Stimulated activated naive CD4-positive, alpha-beta T cell treated with Interleukin-2 at 50 U/mL for 16 hours (primary cell): Measurements from ENCODE around the gene SLC35G6.
"Not testable (repeated sequence)": the region's sequence is repeated elsewhere in the genome, so short reads cannot be mapped to it uniquely, and the experiment has no call there.

ENCODE experiments used
- DNase-seq: peaks from one replicate; lab custom pipeline; 2025; lab: John Stamatoyannopoulos, UW

Gene SLC35G6

DNA sequence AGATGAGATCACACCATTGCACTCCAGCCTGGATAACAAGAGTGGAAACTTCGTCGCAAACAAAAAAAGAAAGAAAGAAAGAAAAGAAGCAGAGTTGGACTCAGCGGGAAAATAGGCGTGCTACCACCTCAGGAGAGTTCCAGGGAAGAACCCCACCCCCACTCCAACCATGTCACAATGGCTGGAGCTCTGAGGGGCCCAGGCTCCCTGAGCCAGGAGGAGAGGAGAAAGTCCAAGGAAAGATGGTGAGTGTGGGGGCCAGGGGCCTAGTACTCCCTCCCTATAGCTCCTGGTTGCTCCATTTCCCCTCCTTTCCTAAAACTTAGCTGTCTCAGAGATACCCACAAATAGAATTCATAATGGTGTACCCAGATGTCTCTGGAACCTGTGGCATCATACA lies at the start of gene SLC35G6:
Gene SLC35G6 (plus strand): TSS at position 172 of the 400 bp plus-strand sequence. CDS start 71 bp downstream, at position 243.
- not testable (repeated sequence) for DNase-seq

DNA sequence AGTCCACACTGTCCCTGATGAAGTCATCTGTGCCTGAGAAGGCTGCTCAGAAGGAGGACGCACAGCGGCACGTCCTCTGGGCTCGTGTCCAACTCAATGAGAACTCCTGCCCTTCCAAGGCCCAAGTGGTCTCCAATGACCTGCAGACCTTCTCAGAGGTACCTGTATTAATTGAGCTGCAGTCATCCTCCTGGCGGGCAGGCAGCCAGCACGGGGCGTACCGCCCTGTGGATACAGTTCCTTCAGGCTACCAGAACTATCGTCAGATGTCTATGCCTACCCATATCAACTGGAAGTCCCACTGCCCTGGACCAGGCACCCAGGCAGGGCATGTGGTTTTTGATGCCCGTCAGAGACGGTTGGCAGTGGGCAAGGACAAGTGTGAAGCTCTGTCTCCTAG lies 49.0 kb upstream of the SLC35G6 start:
- DNase-seq, result no peak

DNA sequence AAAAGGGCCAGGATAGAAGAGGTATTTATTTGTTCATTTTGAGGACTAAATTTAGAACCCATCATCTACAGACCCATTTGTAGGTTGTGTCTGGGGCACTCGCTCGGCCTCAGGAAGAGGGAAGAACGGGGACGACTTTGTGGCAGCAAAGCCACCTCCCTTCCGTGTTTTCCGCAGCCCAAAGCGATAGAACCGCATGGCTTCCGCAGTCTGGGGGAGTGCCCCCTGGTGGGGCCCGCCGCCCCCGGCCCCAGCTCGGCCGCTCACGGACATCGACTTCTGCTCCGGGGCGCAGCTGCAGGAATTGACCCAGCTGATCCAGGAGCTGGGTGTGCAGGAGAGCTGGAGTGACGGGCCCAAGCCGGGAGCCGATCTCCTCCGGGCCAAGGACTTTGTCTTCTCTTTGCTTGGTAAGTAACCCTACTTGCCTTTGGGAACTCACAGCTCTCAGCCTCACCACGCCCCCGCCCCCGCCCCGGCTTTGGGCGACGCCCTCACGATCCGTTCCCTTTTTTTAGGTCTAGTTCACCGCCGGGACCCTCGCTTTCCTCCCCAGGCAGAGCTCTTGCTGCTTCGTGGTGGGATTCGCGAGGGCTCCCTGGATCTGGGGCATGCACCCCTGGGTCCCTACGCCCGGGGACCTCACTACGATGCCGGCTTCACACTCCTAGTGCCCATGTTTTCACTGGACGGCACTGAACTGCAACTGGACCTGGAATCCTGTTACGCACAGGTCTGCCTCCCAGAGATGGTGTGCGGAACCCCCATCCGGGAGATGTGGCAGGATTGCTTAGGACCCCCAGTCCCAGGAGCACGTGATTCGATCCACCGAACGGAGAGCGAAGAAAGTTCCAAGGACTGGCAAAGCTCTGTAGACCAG lies 45.3 kb upstream of the SLC35G6 start:
- peak; percentile 34 for DNase-seq

DNA sequence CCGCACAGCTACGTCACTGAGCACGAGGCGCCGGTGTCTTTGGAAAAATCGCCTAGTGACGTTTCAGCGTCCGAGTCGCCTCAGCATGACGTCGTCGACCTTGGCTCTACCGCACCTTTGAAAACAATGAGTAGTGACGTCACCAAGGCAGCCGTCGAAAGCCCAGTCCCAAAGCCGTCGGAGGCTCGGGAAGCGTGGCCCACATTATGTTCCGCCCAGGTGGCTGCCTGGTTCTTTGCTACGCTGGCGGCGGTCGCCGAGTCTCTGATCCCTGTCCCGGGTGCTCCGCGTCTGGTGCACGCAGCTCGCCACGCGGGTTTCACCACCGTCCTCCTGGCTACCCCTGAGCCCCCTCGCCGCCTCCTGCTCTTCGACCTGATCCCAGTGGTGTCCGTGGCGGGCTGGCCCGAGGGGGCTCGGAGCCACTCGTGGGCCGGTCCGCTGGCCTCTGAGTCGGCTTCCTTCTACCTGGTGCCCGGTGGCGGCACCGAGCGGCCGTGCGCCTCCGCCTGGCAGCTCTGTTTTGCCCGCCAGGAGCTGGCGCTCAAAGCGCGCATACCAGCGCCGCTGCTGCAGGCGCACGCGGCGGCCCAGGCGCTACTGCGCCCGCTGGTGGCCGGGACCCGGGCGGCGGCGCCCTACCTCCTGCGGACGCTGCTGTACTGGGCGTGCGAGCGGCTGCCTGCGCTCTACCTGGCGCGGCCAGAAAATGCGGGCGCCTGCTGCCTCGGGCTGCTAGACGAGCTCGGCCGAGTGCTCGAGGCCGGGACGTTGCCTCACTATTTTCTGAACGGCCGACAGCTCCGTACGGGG lies 44.5 kb upstream of the SLC35G6 start:
- peak; percentile 72 for DNase-seq

DNA sequence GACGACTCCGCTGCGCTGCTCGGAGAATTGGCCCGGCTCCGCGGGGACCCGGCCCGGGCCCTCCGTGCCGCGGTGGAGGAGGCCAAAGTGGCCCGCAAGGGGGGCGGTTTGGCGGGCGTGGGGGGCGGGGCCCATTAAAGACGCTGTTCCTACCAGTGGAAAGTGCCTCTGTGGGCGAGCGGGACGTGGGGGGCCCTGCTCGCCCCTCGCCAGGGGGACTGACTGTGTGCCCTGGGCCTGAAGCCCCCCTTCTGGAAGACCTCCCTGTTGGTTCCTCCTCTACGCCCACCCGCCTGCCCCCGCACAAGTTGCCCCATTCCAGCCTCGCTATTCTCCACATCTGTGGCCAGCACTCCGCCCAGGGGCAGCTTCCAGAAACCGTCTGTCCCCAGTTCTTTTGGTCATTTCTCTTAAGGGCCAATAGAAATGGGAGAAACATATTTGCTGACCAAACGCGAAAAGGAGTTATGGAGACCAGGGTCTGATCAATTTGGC lies 43.8 kb upstream of the SLC35G6 start:
- no peak for DNase-seq

DNA sequence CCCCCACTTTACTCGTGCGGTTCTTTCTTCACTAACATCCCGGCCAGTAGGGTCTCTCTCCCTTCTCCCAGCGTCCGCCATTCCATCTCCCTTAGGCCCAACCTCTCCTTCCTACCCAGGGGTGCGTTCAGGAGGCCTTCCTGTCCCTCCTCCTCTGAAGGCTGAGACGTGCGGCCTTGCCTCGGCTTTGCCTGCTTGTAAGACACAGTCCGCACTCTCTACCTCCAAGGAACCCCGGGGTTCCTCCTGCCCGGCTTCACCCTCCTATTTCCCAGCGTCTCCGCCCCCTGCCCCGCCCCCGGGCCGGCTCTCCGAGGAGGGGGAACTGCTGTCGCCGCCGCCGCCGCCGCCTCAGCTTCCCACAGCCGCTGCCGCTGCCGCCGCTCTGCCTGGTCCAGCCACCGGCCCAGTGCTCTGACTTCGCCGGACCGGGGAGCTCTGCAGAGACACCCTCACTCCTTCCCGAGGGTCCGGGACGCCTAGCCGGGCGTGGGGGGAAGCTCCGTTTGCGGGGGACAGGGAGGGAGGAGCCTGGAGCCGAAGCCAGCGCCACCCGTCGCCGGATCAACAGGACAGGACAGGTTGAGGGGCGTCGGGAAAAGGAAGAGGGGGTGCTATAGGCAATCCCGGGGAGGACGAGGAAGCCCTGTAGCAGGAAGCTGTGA lies 43.2 kb upstream of the SLC35G6 start:
- DNase-seq, result peak; percentile 37

DNA sequence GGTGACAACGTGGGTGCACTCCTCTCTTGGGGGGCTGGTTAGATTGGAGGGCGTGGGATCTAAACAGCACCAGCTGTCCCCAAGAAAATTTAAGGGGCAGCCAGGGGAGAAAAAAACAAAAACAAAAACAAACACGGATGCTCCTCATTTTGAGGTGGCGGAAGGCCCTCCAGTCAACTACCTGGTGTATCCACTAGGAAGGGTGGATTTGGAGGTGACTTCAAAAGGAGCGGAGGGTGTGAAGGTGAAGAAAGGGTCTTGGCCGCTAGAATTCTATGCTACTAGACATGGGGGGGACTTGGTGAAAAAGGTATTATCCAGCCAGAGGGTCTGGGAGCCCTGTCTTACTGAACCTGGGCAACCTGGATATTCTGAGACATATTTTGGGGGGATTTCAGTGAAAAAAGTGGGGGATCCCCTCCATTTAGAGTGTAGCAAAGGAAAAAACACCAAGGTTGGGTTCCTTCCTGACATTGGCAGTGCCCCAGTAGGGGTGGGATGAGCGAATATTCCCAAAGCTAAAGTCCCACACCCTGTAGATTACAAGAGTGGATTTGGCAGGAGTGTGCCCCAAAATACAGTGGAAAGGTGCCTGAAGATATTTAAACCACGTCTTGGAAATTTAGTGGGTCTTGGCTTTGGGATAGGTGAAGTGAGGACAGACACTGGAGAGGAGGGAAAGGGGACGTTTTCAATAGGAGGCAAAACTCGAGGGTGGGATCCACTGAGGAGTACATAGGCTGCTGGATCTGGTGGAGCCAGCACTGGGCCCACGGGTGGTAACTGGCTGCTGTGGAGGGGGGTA lies 42.4 kb upstream of the SLC35G6 start:
- DNase-seq, result no peak

DNA sequence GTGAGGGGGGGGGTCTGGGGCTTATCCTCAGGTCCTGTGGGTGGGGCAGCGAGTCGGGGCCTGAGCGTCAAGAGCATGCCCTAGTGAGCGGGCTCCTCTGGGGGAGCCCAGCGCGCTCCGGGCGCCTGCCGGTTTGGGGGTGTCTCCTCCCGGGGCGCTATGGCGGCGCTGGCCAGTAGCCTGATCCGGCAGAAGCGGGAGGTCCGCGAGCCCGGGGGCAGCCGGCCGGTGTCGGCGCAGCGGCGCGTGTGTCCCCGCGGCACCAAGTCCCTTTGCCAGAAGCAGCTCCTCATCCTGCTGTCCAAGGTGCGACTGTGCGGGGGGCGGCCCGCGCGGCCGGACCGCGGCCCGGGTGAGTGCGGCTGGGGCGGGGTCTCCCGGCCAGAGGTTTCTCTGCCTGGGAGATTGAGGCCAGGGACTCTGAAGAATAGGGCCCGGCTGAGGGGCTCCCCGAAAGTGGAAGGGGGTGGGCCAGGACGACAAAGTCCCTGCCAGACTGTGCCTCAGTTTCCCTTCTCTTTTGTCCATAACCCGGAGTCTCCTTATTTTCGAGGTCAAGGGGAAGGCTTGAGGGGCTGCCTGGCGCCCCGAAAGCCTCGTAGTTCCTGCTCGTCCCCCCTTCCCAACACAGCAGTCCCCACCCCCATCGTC lies 41.7 kb upstream of the SLC35G6 start, which contains the start of gene FGF11:
Gene FGF11 (plus strand): TSS at position 51 of the 651 bp plus-strand sequence. CDS start 109 bp downstream, at position 160.
- no peak for DNase-seq

DNA sequence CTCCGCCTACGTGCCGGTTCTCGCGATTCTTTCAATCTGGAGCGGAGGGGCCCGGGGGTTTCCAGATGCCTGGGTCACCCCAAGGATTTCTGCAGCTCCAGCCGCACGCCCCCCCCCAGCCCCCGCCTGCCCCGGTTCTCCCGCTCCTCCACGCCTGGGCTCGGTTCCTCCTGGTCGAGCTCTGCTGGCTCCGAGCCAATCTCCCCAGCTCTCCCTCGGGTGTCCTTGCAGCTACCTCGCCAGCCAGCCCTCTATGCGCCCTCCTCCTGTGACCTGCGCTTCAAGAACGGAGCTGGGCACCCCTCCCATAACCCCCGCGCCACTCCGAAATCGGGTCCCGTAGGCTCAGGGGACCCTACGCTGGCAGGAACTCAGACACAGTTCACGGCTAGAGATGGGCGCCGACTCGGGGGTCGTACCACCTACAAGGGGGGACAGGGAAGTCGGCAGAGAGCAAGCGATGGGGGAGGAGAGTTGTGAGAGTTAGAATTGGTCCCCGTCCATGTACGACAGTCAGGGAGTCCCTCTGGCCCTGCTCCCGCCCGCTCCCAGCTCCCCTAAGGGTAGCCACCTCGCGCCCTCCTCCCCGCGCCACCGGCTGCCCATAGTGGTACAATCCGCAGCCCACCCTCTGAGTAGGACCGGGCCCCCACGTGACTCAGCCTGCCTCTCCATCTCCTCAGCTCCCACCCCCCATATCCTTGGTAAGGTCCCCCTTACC lies 41.0 kb upstream of the SLC35G6 start:
- DNase-seq, result peak; percentile 9

DNA sequence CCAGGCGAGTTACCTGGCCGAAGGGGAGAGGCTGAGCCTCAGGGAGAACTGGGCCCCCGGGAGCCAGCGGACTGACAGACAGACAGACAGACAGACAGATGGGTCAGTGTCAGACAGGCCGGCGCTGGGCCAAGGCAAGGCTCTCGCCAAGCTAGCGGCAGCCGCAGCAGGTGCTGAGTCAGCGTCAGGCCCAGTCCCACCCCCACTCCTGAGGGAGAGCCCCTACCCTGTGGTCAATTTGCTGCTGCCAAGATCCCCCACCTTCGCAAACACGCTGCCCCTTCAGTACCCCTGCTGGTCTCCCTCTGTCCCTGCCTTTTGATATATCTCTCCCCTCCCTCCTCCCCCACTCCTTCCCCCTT lies 40.4 kb upstream of the SLC35G6 start:
- DNase-seq, result no peak

DNA sequence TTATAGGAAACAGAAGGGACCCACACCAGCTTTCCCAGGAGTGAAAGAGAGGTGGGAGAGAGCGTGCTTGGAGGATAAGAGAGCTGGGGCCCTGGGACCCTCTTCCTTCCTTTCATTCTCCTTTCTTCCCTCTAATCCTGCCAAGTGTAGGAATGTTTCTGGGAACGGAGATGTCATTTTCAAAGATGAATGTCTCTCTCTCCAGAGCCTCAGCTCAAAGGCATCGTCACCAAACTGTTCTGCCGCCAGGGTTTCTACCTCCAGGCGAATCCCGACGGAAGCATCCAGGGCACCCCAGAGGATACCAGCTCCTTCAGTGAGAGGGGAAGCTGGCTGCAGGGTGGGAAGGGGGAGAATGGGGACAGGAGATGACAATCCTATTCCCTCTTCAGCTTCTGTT lies 40.0 kb upstream of the SLC35G6 start:
- no peak for DNase-seq

DNA sequence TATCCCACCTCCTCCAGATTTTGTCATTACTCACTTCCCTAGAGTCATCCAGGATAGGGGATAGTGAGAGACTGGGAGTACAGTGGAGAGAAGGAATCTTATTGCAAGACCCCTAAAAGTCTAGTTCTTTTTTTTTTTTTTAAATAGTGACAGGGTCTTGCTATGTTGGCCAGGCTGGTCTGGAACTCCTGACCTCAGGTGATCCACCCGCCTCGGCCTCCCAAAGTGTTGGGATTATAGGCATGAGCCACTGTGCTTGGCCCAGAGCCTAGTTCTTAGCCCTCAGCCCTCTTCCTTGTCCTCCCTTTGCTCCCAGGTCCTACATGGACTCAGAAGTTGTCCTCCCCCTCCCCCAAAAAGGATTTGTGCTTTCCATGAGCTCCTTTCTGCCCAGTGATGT lies 39.1 kb upstream of the SLC35G6 start:
- no peak for DNase-seq

DNA sequence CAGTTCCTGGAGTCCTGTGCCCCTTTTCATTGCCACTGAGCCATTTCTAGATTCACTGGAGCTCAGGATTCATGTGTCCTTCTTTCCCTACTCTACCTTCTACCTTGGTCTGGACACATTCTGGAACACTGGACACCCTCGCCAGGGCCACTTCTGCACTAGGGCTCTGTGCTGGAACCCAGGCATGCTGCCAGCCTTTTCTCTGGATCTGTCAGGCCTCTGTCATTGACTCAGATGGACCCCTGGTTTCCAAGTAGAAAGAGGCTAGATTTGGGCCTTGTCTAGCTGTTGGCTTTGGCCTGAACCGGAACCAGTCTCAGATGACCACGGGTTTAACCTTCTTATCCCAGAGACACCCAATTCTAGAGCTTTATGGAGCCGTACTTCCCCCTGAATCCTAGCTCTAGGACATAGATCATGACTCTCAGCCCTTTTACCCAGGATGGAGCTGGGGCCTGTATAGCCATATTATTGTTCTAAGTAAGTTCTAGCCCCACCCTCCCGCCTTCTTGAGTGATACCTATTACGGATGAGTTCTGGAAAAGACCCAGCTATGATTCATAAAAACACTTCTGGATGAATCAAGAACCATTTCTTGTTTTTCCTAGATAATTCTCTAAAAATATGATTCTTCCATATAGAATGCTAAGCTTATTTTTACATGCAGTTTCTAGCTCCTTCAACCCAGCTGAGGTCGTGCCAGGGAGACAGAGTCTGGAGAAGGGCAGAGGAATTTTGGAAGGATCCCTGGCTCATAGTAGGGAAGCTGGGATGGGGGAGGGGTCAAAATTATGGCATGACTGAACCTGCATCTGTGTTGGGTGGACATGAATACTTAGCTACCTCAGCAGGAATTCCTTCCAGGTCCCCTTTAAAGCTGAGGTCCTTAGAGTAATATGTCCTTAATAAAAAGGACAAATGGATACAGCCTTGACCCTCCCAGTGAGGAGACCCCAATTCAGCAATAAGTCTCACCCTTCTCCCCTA lies 37.5 kb upstream of the SLC35G6 start:
- DNase-seq, result no peak

DNA sequence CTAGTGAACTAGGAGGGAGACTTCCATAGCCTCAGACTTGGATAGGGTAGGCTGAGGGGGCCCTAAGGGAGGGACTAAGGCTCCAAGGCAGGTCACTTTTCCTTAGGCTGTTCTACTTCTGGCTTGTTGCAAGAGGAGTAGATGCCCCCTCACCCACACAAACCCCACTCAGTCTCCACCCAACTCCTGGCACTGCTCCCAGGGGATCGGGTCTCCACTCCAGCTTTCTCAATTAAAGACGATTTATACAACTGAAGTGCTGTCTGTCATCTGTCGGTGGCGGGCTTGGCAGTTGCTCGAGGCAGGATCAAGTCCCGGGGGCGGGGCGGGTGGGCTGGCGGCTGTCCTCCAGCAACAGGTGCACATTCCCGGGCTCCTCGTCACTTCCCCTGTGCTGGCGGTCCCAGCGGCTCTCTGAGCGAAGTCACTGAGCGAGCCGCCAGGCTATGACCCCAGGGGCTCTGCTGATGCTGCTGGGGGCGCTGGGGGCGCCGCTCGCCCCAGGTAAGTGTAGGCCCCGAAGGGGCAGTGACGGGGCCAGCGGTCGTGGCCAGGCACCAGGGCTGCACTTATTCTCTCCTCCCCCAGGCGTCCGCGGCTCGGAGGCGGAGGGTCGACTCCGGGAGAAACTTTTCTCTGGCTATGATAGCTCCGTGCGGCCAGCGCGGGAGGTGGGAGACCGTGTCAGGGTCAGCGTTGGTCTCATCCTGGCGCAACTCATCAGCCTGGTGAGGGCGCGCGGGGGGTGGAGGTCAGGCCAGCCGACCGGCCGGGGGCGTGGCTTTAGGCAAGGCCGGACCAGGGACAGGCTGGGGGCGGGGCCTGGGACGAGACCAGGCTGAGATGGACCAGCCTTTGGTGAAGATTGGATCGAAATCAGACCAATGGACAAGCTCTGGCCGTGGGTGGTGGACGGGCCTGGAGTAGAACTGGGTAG lies 36.3 kb upstream of the SLC35G6 start, which contains the start of gene CHRNB1:
Gene CHRNB1 (plus strand): TSS at position 380 of the 937 bp plus-strand sequence. CDS start 67 bp downstream, at position 447.
- no peak for DNase-seq

DNA sequence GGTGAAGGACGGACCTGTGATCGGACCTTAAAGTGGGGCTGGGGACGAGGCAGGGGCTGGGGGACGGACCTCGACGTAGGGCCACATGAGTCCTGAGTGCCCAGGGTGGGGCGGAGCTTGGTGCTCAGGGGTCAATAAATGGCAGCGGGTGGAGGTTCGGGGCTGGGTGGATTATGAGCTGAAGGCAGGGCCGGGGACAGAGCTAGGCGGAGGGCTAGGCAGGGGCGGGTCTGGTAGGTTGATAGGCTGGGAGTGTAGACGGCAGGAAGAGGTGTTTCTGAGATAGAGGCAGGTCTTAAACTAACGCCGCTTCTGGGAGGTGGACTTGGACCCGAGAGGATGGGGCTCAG lies 35.7 kb upstream of the SLC35G6 start:
- no peak for DNase-seq

DNA sequence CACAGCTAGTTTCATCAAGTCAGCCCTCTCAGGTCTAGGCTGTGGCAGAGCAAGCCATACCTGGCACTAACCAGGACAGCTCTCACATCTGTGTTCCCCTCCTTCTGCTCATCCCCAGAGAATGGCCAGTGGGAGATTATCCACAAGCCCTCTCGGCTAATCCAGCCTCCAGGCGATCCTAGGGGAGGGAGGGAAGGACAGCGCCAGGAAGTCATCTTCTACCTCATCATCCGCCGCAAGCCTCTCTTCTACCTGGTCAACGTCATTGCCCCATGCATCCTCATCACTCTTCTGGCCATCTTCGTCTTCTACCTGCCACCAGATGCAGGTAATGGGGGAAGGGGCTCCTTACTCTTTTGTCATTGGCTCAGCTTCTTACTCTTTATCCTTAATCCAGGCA lies 32.8 kb upstream of the SLC35G6 start:
- no peak for DNase-seq

DNA sequence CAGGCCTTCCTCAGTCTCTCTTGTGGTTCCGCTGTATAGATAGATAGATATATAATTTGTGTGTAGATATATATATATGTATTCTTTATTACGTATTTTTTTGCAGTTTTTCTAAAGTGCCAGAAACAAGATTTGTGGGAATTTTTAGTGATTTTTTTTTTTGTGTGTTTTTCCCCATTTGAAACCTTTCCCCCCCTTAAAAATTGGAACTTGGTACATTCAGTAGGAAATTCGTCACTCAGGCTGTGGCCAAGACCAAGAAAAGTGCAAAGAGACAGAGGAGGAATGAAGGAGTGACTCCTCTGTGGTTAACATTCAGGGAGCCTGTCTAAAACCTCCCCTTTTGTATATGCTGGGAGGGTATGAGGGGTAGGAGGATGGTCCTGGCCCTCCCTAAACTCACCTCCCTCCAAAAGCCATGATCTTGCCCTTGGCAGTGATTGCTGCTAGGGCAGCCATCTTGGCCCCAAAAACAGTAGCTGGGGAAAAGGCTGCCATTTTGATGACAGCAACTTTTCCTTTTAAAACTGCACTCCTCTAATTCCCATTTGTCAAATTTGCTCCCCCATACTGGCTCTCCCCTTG lies 21.2 kb upstream of the SLC35G6 start:
- no peak for DNase-seq
